T follicular helper cell (primary cell): ENCODE data around the gene KIAA0040.

Experiments used
- DNase-seq: peaks from one replicate; pipeline ENCODE4 v3.0.0-alpha.2; 2020; ENCODE audit warnings: low read depth

KIAA0040 gene

DNA sequence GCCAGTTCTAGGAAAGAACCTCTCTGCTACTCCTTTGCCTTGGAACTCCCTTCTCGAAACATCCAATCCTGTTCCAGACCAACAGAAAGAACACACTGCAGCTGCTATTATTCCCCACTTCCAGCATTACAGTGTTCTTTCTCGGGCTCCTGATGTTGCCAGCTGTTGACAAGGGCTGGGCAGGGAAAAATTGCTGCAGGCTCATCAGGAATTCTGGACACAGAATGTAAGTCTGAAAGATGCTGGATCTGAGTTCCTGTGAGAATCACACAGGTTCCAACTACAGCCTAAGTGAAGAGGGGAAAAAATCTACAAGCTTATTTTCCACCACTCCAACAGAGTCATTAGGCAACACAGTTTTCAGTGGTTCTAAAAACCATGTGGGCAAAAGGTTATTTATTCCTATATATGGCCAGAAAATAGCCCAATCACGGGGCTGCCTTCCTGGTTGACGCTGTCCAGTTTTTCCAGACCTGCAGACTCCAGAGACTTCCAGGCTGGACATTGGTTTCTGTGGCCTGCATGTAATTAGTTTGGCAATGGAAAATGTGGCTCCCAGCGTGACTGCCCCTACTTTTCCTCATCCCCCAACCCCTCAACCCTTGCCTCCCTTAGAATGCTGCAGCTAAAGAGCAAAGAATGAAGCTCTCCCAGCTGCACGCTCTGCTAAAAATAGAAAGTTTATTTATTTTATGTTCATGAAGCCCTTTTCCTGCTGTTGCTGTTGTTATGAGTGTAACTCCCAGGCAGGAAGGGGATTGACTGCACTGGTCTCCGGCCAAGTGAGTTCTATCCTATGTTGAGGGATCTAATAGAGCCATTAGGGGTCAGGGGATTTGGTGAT lies 8.3 kb upstream of the KIAA0040 start:
- DNase-seq, result no peak

DNA sequence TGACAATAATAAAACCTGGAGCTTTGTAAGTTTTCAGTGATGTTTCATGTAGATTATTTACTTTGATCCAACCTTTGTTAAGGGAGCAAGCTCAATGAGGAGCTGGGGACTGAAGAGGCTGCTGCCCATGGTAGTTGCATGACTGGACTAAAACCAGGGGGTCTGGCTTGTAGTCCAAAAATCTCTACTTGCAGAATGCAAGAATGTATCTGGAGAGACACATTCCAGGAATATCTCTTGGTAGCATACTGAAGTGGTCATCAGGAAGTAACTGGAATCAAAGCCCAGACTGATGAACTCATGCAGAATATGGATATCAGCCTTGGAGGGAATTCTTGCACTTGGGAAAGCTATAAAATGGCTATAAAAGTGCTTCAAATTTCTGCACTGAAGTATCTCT lies 5.8 kb upstream of the KIAA0040 start:
- no peak for DNase-seq

- DNase-seq, result no peak
Observed at GRCh38 chr1:175197531-175197930, 5.0 kb upstream of the KIAA0040 start.

DNA sequence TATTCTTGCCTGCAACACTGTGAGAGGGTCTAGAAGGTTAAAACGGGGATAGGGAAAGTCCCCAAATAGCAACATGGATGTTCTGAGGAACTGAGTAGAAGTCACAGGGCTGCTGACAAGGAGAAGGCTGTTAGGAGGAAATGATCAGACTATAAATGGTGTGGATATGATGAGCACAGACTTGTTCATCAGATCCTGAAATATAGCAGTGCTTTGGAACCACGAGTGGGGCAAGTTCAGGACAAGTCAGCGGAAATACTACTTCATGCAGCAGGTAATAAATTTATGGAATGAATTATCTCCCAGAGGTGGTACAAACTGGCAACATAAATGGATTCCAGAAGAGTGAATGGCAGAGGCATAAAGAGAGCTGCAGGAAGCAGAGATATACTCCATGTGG lies 3.2 kb upstream of the KIAA0040 start:
- no peak for DNase-seq

DNA sequence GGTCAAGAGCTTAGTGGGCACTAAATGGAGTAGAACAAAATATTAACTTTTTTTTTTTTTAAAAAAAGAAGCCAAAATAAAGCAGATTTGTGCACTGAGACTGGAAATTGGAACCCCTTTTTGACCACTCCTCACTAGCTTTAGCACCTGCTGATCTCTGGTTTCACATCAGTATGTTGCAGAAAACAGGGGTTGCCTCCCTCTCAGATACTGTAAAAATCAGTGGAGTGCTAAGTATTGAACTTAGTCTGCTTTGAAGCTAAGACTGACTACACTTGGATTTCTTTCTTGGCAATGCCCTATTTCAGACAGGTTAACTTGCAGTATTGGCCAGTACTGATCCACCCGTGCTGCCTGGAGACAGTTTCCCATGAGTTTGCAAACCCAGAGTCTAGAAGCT lies 2.7 kb upstream of the KIAA0040 start:
- DNase-seq, result no peak

DNA sequence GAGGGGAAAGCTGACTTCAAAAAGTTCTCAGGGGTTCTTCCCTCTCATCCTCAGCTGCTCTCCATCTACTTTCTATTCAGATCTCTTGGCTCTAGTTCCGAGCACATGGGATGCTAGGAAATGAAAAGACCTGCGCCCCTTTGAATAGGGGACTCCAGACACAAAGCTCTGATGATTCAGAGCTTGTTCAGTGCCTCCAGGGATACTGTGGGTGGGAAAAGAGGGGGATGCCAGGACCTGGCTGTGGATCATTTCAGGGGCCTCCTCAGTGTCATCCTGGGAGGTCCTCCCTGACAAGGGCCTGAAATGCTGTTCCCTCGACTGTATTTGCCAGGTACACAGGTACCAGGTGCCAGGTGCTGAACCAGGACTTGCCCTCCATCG lies 943 bp upstream of the KIAA0040 start:
- DNase-seq, result no peak

GRCh38 chr1:175192111-175192629 lies 406 bp downstream of the KIAA0040 start:
- peak; percentile 20 for DNase-seq

- DNase-seq, result no peak
Observed at GRCh38 chr1:175191659-175192058, 917 bp downstream of the KIAA0040 start.

DNA sequence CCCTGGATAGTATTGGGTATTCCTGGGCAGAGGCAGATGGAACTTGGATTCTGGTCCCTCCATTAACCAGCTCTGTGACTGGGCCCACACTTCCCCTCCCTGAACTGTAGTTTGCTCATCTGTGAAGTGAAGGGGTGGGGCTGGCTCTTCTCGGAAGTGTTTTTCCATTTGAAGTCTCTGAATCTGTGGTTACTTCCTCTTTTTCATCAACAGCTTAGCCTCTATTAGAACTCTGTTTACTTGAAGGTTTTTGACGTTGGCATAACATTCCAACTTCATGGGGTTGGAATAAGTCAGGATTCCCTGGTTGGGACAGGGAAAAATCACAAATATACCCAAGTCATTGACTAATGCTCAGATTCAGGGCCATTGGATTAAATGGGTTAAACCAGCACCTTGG lies 3.6 kb downstream of the KIAA0040 start:
- peak; percentile 34 for DNase-seq

GRCh38 chr1:175186433-175187160 lies 6.0 kb downstream of the KIAA0040 start:
- DNase-seq, result no peak

DNA sequence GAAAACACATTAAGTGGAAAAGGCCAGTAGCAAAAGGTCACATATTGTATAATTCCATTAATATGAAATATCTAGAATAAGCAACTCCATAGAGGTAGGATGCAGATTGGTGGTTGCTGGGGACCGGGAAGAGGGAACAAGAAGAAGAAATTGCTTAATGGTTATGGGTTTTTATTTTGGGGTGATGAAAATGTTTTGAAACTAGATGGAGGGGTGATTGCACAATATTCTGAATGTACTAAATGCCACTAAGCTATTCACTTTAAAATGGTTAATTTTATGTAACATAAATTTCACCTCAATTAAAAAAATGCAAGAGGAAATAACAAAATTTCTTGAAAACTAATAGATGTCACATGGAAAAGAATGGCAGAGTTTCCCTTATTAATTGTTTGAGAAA lies 6.7 kb downstream of the KIAA0040 start:
- no peak for DNase-seq

- DNase-seq, result no peak
Observed at GRCh38 chr1:175183586-175183985, 9.0 kb downstream of the KIAA0040 start.

GRCh38 chr1:175182201-175182746 lies 10.3 kb downstream of the KIAA0040 start:
- no peak for DNase-seq

DNA sequence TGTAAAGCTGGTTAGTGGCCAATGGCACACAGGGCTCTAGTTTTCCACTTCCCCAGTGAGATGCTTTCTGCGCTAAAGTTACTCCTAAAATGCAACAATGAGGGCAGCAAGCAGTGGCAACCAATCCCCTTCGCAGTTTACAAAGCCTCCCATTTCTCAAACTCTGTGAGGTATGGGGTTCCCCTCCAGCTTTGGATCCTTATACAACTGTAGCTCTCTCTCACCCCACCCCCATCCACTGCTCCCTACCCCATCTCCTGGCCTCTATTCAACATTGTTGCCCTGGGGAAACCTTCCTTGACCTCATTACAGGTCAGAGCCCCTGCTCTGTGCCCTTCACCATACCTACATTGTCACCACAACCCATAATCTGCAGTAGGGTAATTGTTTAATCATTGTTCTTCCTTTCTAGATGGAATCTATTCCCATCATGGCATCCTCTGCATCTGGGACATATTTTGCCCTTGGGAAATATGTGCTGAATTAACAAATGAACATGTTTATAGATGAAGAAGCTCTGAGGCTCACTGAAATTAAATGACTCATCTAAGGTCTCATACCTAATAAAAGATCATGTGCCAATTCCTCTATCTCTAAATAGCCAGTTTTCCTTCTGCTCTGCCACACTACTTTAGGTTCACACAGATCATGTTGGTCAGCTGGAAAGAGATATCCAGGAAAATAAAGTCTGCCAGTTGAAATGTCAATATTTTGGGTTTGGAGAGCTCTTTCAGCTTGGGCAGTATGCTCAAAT lies 12.6 kb downstream of the KIAA0040 start:
- DNase-seq, result no peak

GRCh38 chr1:175178456-175178855 lies 14.1 kb downstream of the KIAA0040 start:
- no peak for DNase-seq

DNA sequence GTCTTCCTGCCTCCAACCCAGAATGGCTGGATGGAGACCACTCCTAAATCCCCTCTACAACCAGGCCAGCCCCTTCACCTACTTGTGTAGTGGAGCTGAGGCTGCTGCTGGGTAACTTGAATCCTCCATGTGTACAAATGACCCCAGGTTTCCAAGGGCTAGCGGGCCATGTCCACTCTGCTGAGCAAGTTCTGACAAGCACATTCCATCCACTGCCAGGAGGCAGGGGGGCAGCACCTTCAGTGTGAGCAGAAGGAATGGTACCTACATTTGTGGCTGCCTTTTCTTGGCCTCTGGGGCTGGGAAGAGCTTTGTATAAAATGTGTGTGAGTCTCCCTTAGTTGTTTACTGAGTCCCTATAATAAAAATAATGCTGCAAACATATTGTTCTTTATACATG lies 14.5 kb downstream of the KIAA0040 start:
- no peak for DNase-seq

- DNase-seq, result no peak
Observed at GRCh38 chr1:175176246-175176645, 16.3 kb downstream of the KIAA0040 start.

DNA sequence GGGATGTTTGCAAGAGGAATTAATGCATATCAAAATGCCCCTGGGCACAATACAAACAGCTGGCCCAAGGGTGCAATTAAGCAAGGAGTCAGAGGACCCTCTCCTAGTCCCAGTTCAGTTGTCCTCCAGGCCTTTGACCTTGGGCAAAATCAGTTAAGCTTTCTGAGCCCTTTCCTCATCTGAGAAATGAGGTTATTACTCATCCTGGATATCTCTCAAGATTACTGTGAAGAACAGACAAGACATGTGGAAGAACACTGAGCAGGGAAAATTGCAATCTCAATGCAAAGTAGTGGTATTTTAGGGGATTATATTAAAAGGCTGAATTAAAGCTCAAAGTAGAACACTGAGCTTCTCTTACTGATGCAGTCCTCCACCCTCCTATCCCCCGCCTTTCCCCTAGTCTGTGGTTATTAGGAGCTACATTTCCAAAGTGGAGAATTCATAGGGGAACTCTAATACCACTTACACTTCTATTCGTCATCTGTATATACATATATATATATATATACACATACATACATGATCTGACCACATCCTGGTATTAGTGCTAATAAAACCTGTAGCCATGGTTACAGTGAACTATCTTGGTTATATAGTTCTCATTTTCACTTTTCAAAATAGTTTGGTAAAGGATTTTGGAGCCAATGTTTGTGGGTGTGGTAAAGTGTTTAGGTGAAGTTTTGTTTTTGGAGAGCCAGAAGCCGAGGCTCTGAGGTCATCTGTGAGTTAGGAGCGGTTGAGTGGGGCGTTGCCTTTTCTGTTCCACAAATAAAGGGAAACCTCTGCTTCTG lies 18.1 kb downstream of the KIAA0040 start:
- DNase-seq, result no peak

- no peak for DNase-seq
Observed at GRCh38 chr1:175173531-175173930, 19.0 kb downstream of the KIAA0040 start.

DNA sequence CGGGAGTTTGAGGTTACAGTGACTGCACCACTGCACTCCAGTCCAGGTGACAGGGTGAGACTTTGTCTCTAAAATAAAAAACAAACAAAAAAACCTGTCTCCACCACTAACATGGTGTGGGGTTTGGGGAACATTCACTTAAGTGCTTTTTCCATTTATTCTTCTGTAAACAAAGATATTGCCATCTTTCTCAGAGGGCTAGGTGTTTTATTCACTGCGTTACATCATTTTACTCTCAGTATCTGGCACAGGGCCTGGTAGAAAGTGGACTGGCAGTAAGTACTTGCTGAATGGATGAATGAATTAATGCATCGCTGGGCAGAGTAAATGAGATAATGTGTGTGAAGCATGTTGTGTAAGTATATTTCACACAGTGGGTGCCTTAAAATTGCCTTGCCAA lies 20.1 kb downstream of the KIAA0040 start:
- no peak for DNase-seq
